ENCODE results near the gene WDR81.
A peak's percentile ranks its signal among the peaks of the same experiment; 100 is the strongest.
"Not testable (repeated sequence)": the region's sequence is repeated elsewhere in the genome, so short reads cannot be mapped to it uniquely, and the experiment has no call there.

The WDR81 gene

DNA sequence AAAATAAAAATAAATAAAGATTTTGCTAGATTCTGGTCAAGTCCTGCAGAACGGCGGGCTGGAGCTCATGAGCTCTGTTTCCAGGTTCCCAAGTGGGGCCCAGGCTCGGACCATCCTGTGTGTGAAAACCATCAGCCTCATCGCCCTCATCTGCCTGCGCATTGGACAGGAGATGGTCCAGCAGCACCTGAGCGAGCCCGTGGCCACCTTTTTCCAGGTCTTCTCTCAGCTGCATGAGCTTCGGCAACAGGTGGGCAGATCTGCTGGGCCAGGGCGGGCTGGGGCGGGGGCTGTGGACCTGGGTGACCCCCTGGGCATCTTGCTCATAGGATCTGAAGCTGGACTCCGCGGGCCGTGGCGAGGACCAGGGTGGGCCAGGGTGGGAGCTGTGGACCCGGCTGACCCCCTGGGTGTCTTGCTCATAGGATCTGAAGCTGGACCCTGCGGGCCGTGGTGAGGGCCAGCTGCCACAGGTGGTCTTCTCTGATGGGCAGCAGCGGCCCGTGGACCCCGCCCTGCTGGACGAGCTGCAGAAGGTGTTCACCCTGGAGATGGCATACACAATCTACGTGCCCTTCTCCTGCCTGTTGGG, 7.8 kb downstream of the WDR81 start:
- DNase-seq = no peak

DNA sequence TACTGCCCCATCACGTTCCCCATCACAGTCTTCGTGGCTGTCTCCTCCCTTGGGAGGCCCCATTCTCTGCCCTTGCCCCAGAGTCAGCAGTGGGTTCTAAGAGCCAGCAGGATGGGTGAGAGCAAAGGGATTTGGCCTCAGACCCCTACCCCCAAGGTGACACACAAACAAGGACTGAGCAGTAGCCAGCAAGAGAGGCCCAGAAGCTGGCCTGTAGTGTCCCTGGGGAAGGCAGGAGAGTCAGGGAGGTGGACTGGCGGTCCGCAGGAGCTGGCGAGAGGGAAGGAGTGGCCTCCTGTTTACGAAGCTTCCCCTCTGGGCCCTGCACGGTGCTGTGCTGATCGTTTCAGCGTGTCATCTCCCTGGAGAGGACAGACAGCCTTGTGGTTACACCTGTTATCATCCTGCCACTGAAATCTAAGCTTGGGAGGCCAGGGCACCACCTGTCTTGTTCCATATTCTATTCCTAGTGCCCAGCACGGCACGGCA, 8.4 kb downstream of the WDR81 start:
- DNase-seq = no peak

DNA sequence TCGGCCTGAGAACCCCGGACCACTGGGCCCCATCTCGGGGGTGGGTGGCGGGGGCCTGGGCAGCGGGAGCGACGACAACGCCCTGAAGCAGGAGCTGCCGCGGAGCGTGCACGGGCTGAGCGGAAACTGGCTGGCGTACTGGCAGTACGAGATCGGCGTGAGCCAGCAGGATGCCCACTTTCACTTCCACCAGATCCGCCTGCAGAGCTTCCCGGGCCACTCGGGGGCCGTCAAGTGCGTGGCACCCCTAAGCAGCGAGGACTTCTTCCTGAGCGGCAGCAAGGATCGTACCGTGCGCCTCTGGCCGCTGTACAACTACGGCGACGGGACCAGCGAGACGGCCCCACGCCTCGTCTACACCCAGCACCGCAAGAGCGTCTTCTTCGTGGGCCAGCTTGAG, 9.3 kb downstream of the WDR81 start:
- no peak for DNase-seq

DNA sequence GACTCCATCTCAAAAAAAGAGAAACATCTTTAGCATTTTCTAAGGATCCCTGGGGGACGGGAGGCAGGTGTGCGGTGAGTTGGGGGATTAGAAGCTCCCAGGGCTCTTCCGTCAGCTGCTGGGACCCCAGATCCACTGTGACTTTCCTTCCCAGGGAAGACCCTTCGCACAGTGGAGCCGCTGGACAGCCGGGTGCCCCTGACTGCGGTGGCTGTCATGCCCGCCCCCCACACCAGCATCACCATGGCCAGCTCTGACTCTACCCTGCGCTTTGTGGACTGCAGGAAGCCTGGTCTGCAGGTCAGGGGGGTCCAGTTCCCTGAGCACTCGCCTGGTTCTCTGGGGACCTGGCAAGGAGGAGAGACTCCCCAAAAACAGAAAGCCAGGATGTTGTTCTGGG, 10.9 kb downstream of the WDR81 start:
- no peak for DNase-seq

DNA sequence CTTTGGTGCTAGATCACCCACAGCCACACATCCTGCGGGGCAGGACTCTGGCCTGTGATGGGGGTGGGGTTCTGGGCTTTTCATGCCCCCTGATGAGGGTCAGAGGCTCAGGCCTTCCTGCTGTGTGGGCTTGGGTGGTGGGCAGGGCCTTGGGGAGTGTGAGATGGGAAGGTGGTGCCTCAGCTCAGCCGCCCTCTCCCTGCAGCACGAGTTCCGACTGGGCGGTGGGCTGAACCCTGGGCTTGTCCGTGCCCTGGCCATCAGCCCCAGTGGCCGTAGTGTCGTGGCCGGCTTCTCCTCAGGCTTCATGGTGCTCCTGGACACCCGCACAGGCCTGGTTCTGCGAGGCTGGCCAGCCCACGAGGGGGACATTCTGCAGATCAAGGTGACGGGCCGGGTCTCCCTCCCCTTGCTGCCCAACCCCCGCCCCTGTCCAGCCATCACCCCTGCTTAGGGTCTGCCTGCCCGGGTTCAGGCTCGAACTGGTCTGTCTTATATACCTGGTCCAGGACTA, 11.4 kb downstream of the WDR81 start:
- no peak for DNase-seq

DNA sequence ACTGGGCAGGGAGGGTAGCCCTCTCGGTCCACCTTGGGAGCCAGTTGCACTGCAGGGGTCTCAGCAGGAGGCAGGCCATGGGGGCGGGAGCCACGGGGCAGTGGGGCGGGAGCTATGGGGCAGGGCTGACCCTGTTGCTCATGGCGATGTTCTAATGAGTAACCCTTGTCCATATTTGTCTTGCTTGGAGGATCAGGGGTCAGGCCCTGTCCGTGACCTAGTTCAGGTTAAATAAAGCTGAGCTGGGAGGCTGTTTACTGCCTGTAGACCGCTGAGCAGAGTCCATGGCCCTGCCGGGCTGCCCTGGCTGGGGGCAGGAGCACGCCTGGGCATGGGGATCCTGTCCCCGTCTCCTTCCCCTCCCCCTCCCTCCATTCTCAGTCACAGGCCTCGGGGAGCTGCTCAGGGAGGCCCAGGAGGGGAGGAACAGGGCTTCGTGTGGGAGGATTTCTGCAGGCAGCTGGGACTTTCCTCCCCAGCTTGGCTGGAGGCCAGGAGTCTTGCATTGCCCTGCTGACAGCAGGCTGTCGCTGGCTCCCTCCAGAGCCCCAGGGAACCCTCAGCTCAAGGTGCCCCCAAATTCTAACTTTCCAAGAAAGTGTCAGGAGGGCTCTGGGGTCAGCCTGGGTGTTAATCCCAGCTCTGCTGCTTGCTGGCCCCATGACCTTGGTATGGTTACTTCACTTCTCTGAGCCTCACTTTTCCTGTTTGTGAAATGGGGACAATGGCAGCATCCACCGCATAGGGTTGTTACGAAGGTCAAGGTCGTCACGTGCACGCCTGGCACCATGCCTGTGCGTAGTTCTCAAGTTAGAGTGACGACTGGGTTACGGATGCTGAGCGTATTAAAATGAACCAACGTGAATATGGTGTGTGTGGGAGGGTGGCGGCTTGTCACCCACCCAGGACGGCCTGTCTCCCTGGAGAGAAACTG, 12.1 kb downstream of the WDR81 start:
- no peak for DNase-seq

DNA sequence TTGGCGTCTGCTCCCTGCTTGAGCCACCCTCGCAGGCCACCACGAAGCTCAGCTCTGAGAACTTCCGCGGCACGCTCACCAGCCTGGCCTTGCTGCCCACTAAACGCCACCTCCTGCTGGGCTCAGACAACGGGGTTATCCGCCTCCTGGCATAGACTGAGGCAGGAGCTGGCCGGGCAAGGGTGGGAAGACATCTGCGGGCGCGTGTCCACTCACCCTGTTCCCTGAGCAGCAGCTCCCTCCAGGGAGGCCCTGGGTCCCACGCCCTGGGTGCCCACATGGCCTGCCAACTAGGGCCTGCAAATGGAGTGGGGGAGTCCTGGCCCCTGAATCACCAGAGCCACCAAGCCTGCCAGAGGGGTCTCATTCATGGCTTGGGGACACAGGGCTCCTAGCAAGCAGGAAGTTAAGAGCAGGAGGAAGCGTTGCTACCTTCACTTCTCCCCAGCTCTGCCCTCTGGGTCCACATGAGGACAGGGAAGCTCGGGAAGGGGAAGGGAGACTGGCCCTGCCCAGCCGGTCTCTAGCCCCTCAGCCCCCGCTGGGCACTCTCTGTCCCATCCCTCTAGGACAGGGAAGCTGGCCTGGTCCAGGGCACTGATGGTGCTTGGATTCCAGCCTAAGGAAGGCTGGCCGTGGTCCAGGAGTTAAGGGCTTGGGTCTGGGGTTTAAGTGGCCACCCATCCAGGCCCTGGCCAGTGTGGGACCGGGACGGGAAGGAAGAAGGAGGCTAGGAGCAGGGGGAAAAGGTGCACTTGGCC, 13.2 kb downstream of the WDR81 start:
- no peak for DNase-seq

DNA sequence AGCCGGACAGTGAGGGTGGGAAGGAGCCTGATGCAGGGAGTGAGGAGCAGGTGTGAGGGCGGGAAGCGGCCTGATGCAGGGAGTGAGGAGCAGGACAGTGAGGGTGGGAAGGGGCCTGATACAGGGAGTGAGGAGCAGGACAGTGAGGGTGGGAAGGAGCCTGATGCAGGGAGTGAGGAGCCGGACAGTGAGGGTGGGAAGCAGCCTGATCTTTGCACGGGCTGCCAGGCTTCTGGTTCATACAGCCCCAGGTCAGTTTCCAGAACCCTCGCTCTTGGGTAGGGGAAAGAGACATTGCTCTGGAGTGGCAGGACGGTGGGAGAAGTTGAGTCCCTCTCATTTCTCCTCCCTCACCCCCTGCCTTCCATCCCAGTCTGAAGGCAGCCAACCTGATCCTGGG, 17.4 kb downstream of the WDR81 start:
- not testable (repeated sequence) for DNase-seq

DNA sequence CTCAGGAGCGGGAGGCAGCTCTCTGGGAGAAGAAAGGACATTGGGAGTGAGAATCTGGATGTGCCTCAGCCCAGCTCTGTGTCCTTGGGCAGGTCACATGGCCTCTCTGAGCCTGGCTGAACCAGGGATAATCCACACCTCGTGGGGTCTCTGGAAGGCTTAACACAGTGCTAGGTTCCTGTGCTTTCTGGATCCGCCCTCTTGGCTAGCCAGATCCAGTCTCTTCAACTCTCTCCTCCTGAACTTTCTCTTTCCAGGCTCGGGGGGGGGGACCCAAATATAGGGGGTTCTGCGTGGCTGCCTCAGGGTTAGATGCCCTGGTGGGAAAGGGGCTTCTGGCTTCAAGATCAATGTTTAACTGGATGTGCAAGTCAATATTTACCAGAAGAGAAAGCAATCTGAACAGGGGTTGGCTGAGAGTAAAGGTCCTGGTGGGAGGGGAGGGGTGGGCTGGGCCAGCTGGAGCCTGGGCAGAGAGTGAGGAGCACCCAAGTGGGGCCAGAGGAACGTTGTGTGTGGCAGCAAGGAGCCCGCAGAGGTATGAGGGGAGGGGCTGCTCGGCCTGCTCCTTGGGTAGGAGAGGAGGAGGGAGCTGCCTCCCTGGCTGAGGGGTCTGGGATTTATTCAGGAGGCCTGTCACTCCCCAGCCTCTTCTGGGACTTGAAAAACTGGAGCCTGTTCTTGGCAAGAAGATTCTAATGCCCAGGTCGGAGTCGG, 18.0 kb downstream of the WDR81 start, which contains the start of gene SERPINF2:
Gene SERPINF2, plus strand, starts transcription at position 501 of the 717 bp plus-strand sequence. CDS start 2,125 bp downstream, outside the sequence.
- DNase-seq = peak; percentile 68

DNA sequence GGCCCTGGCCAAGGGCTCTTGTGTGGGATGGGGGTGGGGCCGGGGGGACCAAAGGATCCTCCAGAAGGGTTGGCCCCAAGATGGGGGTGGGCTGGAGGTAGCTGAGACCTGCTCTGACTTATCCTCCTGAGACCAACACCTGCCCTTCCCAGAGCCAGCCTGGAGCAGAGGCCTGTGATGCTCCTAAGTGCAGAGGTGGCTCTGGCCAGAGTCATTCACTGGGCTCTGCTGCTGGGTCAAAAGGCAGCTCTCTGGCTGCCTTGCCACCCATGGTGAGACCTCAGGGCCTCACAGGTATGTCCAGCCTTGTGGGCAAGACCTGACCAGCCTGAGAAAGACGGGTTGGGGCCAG, 18.6 kb downstream of the WDR81 start:
- DNase-seq = no peak

DNA sequence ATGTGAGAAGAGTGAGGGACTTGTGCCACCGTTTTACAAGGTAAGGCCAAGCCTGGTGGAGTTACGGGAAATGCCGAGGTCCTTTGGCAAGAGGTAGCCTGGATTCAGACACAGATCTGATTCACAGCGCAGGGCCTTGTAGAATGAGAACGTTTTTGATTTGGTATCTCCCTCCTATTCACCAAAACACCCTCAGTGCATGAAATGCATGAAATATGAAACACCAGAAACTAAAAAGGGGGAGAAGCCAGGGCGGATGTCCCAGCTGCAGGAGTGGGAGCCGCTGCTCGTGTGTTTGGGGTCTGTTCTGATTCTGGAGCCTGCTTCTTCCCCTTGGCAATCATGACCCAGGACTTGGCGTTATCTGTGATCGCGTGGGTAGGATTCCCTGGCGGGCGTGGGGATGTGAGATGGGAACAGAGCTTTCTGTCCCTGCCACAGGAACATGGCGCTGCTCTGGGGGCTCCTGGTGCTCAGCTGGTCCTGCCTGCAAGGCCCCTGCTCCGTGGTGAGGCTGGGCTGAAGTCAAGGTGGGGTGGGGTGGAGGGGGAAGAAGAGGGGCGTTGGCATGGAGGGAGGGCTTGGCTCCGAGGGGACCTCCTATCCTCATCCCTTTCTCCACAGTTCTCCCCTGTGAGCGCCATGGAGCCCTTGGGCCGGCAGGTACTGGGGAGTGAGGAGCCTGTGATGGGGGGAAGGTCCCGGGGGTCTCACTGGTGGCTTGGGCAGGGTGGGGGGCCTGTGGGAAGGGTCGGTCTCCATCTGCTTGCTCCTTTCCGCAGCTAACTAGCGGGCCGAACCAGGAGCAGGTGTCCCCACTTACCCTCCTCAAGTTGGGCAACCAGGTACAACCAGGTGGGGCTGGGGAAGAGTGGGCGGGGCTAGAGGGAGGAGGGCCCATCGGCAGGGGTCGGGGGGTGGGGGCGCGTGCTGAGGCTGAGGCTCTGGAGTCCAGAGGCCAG, 20.3 kb downstream of the WDR81 start:
- no peak for DNase-seq

DNA sequence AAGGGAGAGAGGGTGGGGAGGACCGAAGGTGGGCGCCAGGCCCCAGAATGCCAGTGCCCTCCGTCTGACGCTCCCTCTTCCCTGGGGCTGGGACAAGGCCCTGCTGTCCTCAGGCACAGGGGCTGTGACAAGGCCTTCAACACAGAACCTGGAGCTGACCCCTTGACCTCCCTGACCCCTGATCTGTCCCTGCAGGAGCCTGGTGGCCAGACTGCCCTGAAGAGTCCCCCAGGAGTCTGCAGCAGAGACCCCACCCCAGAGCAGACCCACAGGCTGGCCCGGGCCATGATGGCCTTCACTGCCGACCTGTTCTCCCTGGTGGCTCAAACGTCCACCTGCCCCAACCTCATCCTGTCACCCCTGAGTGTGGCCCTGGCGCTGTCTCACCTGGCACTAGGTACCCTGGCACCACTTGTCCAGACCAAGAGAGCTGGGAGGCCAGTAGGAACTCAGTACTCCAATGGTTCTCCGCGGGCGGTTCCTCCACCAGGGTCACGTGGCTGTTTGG, 21.1 kb downstream of the WDR81 start:
- DNase-seq = no peak

DNA sequence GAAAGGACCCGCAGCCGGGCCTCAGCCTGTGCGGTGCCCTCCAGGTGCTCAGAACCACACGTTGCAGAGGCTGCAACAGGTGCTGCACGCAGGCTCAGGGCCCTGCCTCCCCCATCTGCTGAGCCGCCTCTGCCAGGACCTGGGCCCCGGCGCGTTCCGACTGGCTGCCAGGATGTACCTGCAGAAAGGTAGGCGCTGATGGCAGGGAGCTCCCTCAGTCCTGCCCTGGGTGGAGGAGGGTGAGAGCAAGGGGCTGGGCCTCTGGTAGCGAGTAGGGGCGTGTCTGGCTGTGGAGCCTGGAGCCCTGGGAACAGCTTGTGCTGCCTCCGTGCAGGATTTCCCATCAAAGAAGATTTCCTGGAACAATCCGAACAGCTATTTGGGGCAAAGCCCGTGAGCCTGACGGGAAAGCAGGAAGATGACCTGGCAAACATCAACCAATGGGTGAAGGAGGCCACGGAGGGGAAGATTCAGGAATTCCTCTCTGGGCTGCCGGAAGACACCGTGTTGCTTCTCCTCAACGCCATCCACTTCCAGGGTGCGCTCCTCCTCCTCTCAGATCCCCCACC, 22.6 kb downstream of the WDR81 start:
- peak; percentile 71 for DNase-seq

DNA sequence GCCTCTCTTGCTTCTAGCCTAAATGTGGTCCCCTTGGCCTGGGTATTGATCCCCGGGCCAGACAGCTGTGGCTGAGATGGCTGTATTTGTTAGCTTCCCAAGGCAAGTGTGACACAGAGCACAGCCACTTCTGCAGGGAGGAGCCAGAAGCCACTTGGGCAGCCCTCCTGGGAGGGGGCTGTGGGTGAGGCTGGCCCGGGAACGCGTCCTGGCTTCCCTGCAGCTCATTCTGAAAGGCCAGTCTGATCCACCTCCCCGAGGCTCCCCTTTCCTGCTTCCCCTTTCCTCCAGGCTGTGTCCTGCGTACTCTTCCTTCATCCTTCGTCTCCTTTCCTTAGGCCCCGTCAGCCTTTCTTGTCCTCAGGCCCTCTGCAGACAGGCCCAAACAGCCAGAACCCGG, 26.1 kb downstream of the WDR81 start:
- no peak for DNase-seq

DNA sequence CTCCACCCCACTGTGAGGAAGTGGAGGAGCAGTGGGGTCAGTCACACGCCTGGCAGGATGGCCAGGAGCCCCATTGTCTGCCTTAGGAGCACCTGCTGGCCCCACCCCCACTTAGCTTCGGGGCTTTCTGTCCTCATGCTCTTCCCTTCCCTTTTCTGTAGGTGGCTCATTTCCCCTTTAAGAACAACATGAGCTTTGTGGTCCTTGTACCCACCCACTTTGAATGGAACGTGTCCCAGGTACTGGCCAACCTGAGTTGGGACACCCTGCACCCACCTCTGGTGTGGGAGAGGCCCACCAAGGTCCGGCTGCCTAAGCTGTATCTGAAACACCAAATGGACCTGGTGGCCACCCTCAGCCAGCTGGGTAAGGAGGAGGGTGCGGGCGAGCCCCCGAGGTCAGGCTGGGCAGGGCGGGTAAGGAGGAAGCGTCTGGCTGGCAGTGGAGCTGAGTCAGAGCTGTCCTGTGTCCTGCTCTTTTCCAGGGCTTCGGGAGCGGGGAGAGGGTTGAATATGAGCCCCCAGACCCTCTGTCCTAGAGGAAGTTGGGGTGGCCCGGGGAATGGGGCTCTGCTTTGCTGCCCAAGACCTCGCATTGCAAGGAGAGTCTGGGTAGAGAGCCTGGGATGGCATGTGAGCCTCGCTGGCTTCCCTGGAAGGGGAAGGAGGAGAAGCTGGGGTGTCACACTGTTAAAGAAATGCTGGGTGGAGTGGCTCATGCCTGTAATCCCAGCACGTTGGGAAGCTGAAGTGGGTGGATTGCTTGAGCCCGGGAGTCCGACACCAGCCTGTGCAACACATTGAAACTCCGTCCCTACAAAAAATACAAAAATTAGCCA, 28.1 kb downstream of the WDR81 start:
- peak; percentile 76 for DNase-seq

DNA sequence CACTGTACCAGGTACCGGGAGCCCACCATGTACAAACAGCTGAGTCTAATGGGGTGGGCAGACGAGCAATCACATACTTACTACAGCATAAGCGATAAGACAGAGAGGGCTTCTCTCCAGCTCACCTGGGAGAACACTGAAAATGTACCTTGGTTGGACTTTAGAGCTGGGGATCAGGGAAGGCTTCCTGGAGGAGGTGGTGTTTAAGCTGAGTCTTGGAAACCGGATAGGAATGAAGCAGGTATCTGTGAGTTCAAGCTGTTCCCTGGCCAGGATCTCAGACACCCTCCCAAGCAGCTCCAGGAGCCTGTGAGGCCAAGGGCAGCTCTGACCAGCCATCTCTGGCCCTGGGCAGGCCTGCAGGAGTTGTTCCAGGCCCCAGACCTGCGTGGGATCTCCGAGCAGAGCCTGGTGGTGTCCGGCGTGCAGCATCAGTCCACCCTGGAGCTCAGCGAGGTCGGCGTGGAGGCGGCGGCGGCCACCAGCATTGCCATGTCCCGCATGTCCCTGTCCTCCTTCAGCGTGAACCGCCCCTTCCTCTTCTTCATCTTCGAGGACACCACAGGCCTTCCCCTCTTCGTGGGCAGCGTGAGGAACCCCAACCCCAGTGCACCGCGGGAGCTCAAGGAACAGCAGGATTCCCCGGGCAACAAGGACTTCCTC, 29.4 kb downstream of the WDR81 start:
- peak; percentile 62 for DNase-seq

DNA sequence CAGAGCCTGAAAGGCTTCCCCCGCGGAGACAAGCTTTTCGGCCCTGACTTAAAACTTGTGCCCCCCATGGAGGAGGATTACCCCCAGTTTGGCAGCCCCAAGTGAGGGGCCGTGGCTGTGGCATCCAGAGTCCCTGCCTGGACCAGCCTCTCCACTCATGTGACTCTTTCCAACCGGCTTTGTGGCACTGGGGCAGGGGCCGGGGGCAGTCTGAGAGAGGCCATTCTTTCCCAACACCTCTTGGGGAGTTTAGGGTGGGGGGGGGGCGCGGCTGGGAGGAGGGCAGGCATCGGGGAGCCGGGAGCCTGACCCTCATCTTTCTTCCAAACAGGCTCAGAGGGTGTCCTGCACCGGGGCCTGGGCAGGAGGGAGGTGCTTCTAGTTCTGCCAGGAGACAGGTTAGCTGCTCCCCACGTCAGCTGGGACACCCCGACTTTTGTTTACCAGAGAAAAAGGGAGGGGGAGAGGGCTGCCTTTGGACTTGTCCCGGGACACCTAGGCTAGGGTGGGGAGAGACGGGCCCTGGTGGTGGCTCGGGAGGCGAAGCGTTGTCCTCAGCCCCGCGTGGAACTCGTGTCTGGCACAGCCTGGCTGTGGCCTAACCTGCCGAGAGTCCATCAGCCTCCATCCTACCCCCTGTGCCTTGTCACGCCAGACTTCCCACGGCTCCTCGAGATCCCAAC, 30.1 kb downstream of the WDR81 start:
- peak; percentile 57 for DNase-seq

DNA sequence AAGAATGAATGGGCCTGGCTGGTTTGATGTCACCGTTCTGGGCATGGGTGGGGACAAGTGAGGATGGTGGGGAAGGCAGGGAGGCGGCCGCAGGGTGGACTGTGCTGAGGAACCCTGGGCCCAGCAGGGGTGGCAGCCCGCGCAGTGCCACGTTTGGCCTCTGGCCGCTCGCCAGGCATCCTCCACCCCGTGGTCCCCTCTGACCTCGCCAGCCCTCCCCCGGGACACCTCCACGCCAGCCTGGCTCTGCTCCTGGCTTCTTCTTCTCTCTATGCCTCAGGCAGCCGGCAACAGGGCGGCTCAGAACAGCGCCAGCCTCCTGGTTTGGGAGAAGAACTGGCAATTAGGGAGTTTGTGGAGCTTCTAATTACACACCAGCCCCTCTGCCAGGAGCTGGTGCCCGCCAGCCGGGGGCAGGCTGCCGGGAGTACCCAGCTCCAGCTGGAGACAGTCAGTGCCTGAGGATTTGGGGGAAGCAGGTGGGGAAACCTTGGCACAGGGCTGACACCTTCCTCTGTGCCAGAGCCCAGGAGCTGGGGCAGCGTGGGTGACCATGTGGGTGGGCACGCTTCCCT, 30.8 kb downstream of the WDR81 start:
- peak; percentile 54 for DNase-seq

Measured in islet precursor cell (in vitro differentiated cells).